Stomach (tissue), 9 donors: ENCODE measurements around the gene IL21R. TPM values are rescaled to one million over a fixed set of nuclear protein-coding genes. Genes with fewer than 3 reads are reported as not detected.

Experiments
- DNase-seq, 2 donors: peaks; one replicate each; pipeline versions ENCODE4 v3.0.0 to v3.0.0-alpha.2; 2013 to 2019
- H3K27ac ChIP-seq, 5 donors: fragments of 200-600 bp in 4 of 5; sonication (generic) in 4 of 5; one replicate each; pipeline ENCODE4 v1.5.1; 2013 to 2019; ENCODE audit warnings: mild to moderate bottlenecking in 1 of 5, moderate library complexity in 1 of 5
- H3K27me3 ChIP-seq, 3 donors: fragments of 200-600 bp; sonication (generic); one replicate each; pipeline ENCODE4 v1.5.1; 2017 to 2019; ENCODE audit warnings: mixed run types in 1 of 3
- H3K36me3 ChIP-seq, 4 donors: fragments of 200-600 bp; sonication (generic); 1 replicate in 3 of 4; 2 replicates in 1 of 4; pipeline ENCODE4 v1.5.1; 2016 to 2019
- H3K4me1 ChIP-seq, 4 donors: fragments of 200-600 bp; sonication (generic); one replicate each; pipeline ENCODE4 v1.5.1; 2016 to 2019
- H3K4me3 ChIP-seq, 4 donors: fragments of 200-600 bp; sonication (generic) in 3 of 4; one replicate each; pipeline ENCODE4 v1.5.1; 2016 to 2019; ENCODE audit warnings: mild to moderate bottlenecking in 1 of 4
- H3K9me3 ChIP-seq, 4 donors: fragments of 200-600 bp; sonication (generic); one replicate each; pipeline ENCODE4 v1.5.1; 2016 to 2019
- CTCF ChIP-seq, 7 experiments: fragments of 450-650 bp in 4 of 7; fragments of 200-600 bp in 3 of 7; sonication (generic) in 3 of 7; IDR thresholded peaks; one replicate each; pipeline ENCODE4 v1.5.1; 2016 to 2019; ENCODE audit warnings: antibody characterized with exemption in 7 of 7, control low read depth in 2 of 7, mild to moderate bottlenecking in 1 of 7
- EP300 ChIP-seq: sonication (generic); formaldehyde crosslinking; IDR thresholded peaks from one replicate; pipeline ENCODE4 v1.6.1; 2017; ENCODE audit warnings: antibody characterized with exemption
- POLR2A ChIP-seq, 4 donors: fragments of 450-650 bp; IDR thresholded peaks; one replicate each; pipeline ENCODE4 v1.6.1; 2016; ENCODE audit warnings: antibody characterized with exemption in 4 of 4, control low read depth in 2 of 4, mild to moderate bottlenecking in 1 of 4, moderate library complexity in 1 of 4
- POLR2AphosphoS5 ChIP-seq, 3 donors: sonication (generic); formaldehyde crosslinking; IDR thresholded peaks; one replicate each; pipeline ENCODE4 v1.6.1; 2016; ENCODE audit warnings: antibody characterized with exemption in 3 of 3
- WGBS, 5 donors: extraction: QIAGEN DNeasy Blood & Tissue Kit in 3 of 5; methylation state at CpG; one replicate each; pipeline versions ENCODE4 v1.1.5 to v1.1.7; 2013 to 2018; 5-methylcytosine and 5-hydroxymethylcytosine counted together
- intact Hi-C: fragments of 100-400 bp; cut with DNase I; formaldehyde crosslinking; loops from one replicate; pipeline ENCODE4 v1.15.1; 2023; ENCODE audit warnings: low total_unique reads
- polyA plus RNA-seq, 3 donors: library from polyadenylated mRNA; stranded (reverse); fragments of 200-250 nt; gene quantifications; one replicate each; pipeline ENCODE4 v1.2.3, GENCODE V29; 2013
- total RNA-seq, 5 donors: library from RNA; depleted of rRNA; stranded (reverse); fragments of >200 nt; gene quantifications; one replicate each; pipeline versions ENCODE4 v1.1.0 to v1.2.3, GENCODE V29; 2014 to 2016
- donor health status: healthy with polysubstance abuse.
- donor health status: Bipolar disorder and iron deficiency.
- donor health status: healthy.

Gene IL21R
- total and polyA plus RNA-seq, 8 donors: 0.14 to 0.73 (median 0.38) TPM; not detected in 4

GRCh38 chr16:27445502-27446175 lies 43.7 kb downstream of the IL21R start:
- no peak overlapping the region for H3K27ac ChIP-seq
- peaks cover 5 to 15% (median 12%) of the 10 kb centered on the region in 4 donors for H3K9me3 ChIP-seq
- H3K36me3 ChIP-seq: peaks cover 0 to 12% (median 0%) of the 10 kb centered on the region in 4 donors
- WGBS, 5 donors: 86 to 93% (median 91%) methylated on average over 8 to 12 of the region's 12 CpGs
- no peak for DNase-seq
- H3K4me1 ChIP-seq: peaks cover 0 to 12% (median 8%) of the 10 kb centered on the region in 4 donors
- intact Hi-C loops: no loop called here
- TF ChIP-seq EP300 (no peak), POLR2AphosphoS5 (IDR thresholded peaks at IDR 0.05) (no peak), POLR2A (IDR thresholded peaks at IDR 0.05) (no peak), CTCF (IDR thresholded peaks at IDR 0.05) (no peak)
- no peak overlapping the region for H3K4me3 ChIP-seq
- H3K27me3 ChIP-seq: peaks cover 0 to 64% (median 17%) of the 10 kb centered on the region in 3 donors

GRCh38 chr16:27446721-27447120 lies 44.7 kb downstream of the IL21R start:
- DNase-seq: peak in 1 of 2 donors; percentile 55
- intact Hi-C loops: no loop called here
- Histone ChIP-seq H3K27me3 (peaks cover 0 to 74% (median 19%) of the 10 kb centered on the region in 3 donors), H3K4me1 (peaks cover 0 to 12% (median 8%) of the 10 kb centered on the region in 4 donors), H3K9me3 (peaks cover 5 to 15% (median 12%) of the 10 kb centered on the region in 4 donors), H3K4me3 (no peak overlapping the region), H3K27ac (no peak overlapping the region), H3K36me3 (peaks cover 0 to 12% (median 0%) of the 10 kb centered on the region in 4 donors)
- 61 to 87% (median 74%) methylated on average over 4 of the region's 4 CpGs for WGBS, 5 donors
- TF ChIP-seq POLR2A (IDR thresholded peaks at IDR 0.05): no peak
- TF ChIP-seq POLR2AphosphoS5 (IDR thresholded peaks at IDR 0.05): no peak
- no peak for TF ChIP-seq CTCF (IDR thresholded peaks at IDR 0.05)
- TF ChIP-seq EP300: no peak

DNA sequence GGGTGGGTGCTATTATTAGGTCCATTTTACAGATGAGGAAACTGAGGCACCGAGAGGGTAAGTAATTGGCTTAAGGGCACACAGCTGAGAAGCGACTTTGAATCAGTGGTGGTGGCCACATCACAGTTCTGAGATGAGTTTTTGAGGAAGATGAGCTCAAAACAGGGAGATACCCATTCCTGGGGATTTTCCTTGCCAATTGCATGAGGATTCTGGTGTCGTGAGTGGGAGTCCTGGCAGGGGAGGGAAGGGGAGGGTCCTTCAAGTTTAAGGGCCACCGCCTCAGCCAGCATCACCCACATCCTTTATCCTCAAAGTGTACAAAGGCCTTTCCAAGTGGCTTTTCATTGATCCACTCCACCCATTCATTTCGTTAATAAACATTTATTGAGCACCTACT lies 45.3 kb downstream of the IL21R start:
- peaks cover 0 to 12% (median 0%) of the 10 kb centered on the region in 4 donors for H3K36me3 ChIP-seq
- peaks cover 0 to 12% (median 8%) of the 10 kb centered on the region in 4 donors for H3K4me1 ChIP-seq
- TF ChIP-seq POLR2A (IDR thresholded peaks at IDR 0.05) (no peak), POLR2AphosphoS5 (IDR thresholded peaks at IDR 0.05) (no peak)
- intact Hi-C loops: no loop called here
- WGBS, 5 donors: 87 to 92% (median 89%) methylated on average over 5 of the region's 5 CpGs
- H3K4me3 ChIP-seq: no peak overlapping the region
- peaks cover 5 to 15% (median 12%) of the 10 kb centered on the region in 4 donors for H3K9me3 ChIP-seq
- peaks cover 0 to 78% (median 19%) of the 10 kb centered on the region in 3 donors for H3K27me3 ChIP-seq
- no peak overlapping the region for H3K27ac ChIP-seq
- no peak for DNase-seq

DNA sequence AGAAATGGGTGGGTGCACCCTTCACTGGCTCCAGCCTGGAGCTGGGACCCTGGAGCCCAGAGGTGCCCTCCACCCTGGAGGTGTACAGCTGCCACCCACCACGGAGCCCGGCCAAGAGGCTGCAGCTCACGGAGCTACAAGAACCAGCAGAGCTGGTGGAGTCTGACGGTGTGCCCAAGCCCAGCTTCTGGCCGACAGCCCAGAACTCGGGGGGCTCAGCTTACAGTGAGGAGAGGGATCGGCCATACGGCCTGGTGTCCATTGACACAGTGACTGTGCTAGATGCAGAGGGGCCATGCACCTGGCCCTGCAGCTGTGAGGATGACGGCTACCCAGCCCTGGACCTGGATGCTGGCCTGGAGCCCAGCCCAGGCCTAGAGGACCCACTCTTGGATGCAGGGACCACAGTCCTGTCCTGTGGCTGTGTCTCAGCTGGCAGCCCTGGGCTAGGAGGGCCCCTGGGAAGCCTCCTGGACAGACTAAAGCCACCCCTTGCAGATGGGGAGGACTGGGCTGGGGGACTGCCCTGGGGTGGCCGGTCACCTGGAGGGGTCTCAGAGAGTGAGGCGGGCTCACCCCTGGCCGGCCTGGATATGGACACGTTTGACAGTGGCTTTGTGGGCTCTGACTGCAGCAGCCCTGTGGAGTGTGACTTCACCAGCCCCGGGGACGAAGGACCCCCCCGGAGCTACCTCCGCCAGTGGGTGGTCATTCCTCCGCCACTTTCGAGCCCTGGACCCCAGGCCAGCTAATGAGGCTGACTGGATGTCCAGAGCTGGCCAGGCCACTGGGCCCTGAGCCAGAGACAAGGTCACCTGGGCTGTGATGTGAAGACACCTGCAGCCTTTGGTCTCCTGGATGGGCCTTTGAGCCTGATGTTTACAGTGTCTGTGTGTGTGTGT lies 46.8 kb downstream of the IL21R start:
- TF ChIP-seq EP300 (no peak), CTCF (IDR thresholded peaks at IDR 0.05) (no peak), POLR2A (IDR thresholded peaks at IDR 0.05) (no peak), POLR2AphosphoS5 (IDR thresholded peaks at IDR 0.05) (no peak)
- peaks cover 5 to 15% (median 12%) of the 10 kb centered on the region in 4 donors for H3K9me3 ChIP-seq
- H3K27me3 ChIP-seq: peaks cover 0 to 78% (median 19%) of the 10 kb centered on the region in 3 donors
- peaks cover 0 to 12% (median 8%) of the 10 kb centered on the region in 4 donors for H3K4me1 ChIP-seq
- 78 to 85% (median 82%) methylated on average over 13 to 19 of the region's 19 CpGs for WGBS, 5 donors
- no peak for DNase-seq
- no peak overlapping the region for H3K4me3 ChIP-seq
- intact Hi-C loops: no loop called here
- H3K27ac ChIP-seq: no peak overlapping the region
- peaks cover 0 to 12% (median 0%) of the 10 kb centered on the region in 4 donors for H3K36me3 ChIP-seq
